ENCODE results near the gene KRT3.

The KRT3 gene

DNA sequence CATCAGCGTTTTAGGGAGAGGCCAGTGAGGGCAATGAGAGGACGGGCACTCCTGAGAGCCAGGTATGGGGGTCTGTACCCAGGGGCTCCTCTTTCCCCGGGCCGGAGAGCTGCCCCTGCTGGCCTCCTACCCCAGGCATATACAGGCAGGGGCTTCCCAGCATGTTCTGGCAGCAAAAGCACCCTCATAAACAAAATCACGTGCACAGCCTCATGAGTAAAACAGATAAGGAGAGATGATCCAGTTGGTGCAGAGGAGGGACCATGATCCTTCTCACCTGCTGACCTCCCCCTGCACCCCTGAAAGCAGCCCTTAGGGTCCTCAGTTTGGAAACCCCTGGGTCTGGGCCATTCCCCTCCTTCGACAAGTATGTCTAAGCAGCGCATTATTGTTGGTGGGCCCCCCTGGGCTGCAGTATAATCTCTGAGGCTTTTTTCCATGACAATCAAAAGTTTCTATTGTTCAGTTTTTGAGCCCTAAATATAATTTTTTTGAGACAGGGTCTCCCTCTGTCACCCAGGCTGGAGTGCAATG is 23.0 kb upstream of the KRT3 start:
- H2AFZ ChIP-seq (ENCODE audit: low read length, unreplicated experiment) = no peak overlapping the region
- peaks cover 7% of the 10 kb centered on the region for H3K4me1 ChIP-seq (ENCODE audit: control insufficient read depth, insufficient read depth, low read length, unreplicated experiment)
- H3K27me3 ChIP-seq (ENCODE audit: insufficient read depth, low read length) = peaks cover 42% of the 10 kb centered on the region
- H3K79me2 ChIP-seq (ENCODE audit: control insufficient read depth, insufficient read depth, low read length, unreplicated experiment) = no peaks in the 10 kb centered on the region
- H3K4me3 ChIP-seq (ENCODE audit: low read depth, low read length) = no peak overlapping the region
- no peak overlapping the region for H3K27ac ChIP-seq (ENCODE audit: low read depth, low read length)
- H3K36me3 ChIP-seq (ENCODE audit: insufficient read depth, low read length) = no peaks in the 10 kb centered on the region

DNA sequence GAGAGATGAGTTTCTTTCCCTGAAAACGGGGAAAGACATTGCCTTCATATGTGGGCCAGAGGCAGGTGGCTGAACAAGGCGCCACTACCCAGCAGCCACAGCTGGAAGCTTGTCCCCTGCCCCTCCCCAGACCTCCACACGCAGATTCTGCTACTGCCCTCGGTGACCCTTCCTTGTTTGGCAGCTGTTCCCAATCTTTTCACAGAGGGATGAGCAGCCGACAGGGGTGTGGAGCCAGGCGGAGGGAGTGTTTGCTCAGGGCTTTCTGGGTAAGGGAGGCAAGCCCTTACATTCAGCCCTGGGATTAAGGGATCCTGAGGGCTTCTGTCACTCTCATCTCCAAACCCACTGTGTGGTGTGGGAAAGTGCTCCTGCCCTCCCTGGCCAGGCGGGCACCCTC is 22.5 kb upstream of the KRT3 start:
- H3K36me3 ChIP-seq (ENCODE audit: insufficient read depth, low read length) = no peaks in the 10 kb centered on the region
- H2AFZ ChIP-seq (ENCODE audit: low read length, unreplicated experiment) = no peak overlapping the region
- no peak overlapping the region for H3K27ac ChIP-seq (ENCODE audit: low read depth, low read length)
- H3K4me3 ChIP-seq (ENCODE audit: low read depth, low read length) = no peak overlapping the region
- peaks cover 47% of the 10 kb centered on the region for H3K27me3 ChIP-seq (ENCODE audit: insufficient read depth, low read length)
- no peaks in the 10 kb centered on the region for H3K79me2 ChIP-seq (ENCODE audit: control insufficient read depth, insufficient read depth, low read length, unreplicated experiment)
- H3K4me1 ChIP-seq (ENCODE audit: control insufficient read depth, insufficient read depth, low read length, unreplicated experiment) = peaks cover 7% of the 10 kb centered on the region

DNA sequence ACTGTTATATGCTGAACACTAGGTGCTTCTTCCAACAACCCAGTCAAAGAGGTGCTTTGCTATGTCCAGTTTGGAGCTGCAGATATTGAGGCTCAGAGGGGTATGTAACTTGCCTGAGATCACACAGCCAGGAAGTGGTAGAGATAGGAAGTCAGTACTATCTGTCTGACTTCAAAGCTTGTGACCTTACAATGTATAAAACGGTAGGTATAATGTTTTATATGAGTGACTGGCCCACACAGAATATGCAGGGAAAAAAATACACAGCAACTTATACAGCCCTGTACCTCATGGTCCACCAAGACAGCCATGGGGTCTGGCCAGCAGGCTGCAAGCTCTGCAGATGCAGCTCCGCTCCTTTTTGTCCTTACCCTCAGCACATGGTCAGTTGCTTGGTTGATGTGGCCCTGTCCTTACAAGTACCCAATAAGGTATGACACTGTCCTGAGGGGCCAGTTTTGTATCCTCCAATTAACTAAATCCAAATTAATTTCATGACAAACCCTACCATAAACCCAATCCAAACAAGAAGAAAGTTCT is 21.9 kb upstream of the KRT3 start:
- Histone ChIP-seq H2AFZ (ENCODE audit: low read length, unreplicated experiment) (no peak overlapping the region), H3K4me3 (ENCODE audit: low read depth, low read length) (no peak overlapping the region), H3K4me1 (ENCODE audit: control insufficient read depth, insufficient read depth, low read length, unreplicated experiment) (peaks cover 7% of the 10 kb centered on the region), H3K36me3 (ENCODE audit: insufficient read depth, low read length) (no peaks in the 10 kb centered on the region), H3K79me2 (ENCODE audit: control insufficient read depth, insufficient read depth, low read length, unreplicated experiment) (no peaks in the 10 kb centered on the region), H3K27me3 (ENCODE audit: insufficient read depth, low read length) (peaks cover 54% of the 10 kb centered on the region), H3K27ac (ENCODE audit: low read depth, low read length) (no peak overlapping the region)

DNA sequence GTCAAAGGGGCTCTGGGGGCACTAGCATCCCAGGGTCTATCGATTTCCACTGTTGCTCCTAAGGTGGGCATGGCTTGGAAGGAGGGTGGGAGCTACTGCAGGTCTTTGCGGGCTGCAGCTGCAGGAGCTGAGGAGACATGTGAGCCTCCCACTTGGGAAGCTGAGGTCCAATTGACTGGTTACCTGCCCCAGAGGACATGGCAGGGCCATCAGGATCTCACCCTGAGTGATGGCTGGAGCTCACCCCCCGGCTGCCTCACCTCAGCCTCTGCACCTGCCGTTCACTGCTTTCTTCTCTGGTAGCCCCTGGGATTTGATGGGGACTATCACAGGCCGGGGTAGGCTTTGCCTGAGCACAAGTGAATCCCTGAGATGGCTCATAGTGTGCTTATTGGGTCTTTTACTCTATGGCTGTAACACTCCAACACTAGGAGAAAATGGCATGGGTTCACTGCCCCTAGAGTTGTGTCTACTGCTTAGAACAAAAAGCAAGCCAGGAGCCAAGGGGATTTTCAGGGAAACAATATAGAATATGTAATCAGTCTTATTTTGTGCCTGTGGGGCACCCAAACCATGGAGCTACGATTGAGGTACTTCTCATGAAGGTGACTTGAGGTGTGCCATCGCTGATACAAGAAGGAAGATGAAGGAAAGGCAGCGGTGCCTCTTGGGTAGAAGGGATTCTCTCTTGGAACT is 21.2 kb upstream of the KRT3 start:
- Histone ChIP-seq H3K79me2 (ENCODE audit: control insufficient read depth, insufficient read depth, low read length, unreplicated experiment) (no peaks in the 10 kb centered on the region), H3K4me1 (ENCODE audit: control insufficient read depth, insufficient read depth, low read length, unreplicated experiment) (peaks cover 3% of the 10 kb centered on the region), H2AFZ (ENCODE audit: low read length, unreplicated experiment) (no peak overlapping the region), H3K27ac (ENCODE audit: low read depth, low read length) (no peak overlapping the region), H3K4me3 (ENCODE audit: low read depth, low read length) (no peak overlapping the region), H3K36me3 (ENCODE audit: insufficient read depth, low read length) (no peaks in the 10 kb centered on the region), H3K27me3 (ENCODE audit: insufficient read depth, low read length) (peaks cover 60% of the 10 kb centered on the region)

DNA sequence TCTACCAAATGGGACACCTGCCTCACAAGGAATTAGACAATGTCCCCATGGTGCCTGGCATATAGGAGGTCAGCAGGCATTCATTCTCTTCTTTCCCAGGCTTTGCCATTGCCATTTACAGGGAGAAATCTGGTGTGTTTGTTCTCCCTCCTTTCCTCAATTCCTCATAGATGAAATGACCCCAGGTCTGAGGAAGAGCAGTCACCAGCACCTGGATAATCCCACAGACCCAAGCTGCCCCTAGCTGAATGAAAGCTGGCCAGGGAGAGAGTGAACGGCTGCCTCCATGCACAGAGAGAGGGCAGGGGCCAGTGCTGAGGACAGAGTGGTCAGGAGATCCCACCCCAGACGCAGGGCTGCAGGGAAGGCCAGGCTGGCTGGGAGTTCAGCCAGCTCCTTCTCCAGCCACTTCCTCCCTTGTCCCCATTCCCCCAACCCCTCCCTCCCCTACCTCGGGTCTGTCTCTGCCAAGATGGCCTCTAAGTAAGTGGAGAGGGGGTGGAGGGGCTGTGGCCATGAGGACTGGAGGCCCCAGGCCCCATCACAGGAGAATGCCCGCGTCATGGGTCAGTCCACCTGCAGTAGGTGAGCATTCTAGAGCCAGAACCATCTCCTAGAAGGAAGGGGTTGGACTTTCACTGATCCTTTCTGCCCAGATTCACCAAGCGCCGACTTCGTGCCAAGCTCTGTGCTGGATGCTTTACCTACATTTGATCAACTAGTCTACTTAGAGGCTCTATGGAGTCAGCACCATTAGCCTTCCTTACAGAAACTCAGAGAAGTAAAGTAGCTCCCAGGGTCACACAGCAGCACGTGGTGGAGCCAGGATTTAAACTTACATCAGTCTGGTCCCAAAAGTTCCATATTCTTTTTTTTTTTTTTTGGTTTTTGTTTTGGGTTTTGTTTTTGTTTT is 20.0 kb upstream of the KRT3 start:
- Histone ChIP-seq H3K27ac (ENCODE audit: low read depth, low read length) (no peak overlapping the region), H3K4me3 (ENCODE audit: low read depth, low read length) (no peak overlapping the region), H2AFZ (ENCODE audit: low read length, unreplicated experiment) (no peak overlapping the region), H3K79me2 (ENCODE audit: control insufficient read depth, insufficient read depth, low read length, unreplicated experiment) (no peaks in the 10 kb centered on the region), H3K4me1 (ENCODE audit: control insufficient read depth, insufficient read depth, low read length, unreplicated experiment) (no peaks in the 10 kb centered on the region), H3K36me3 (ENCODE audit: insufficient read depth, low read length) (no peaks in the 10 kb centered on the region), H3K27me3 (ENCODE audit: insufficient read depth, low read length) (peaks cover 72% of the 10 kb centered on the region)

DNA sequence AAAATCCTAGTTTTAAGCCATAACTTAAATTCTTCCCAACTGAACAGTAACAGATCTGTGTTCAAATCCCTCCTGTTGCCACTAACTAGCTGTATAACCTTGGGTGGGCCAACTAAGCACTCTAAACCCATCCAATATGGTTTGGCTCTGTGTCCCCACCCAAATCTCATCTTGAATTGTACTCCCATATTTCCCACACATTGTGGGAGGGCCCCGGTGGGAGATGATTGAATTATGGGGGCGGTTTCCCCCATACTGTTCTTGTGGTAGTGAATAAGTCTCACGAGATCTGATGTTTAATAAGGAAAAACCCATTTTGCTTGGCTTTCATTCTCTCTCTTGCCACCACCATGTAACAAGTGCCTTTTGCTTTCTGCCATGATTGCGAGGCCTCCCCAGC is 19.2 kb upstream of the KRT3 start:
- H3K27ac ChIP-seq (ENCODE audit: low read depth, low read length) = no peak overlapping the region
- no peaks in the 10 kb centered on the region for H3K79me2 ChIP-seq (ENCODE audit: control insufficient read depth, insufficient read depth, low read length, unreplicated experiment)
- H3K36me3 ChIP-seq (ENCODE audit: insufficient read depth, low read length) = no peaks in the 10 kb centered on the region
- peaks cover 75% of the 10 kb centered on the region for H3K27me3 ChIP-seq (ENCODE audit: insufficient read depth, low read length)
- H3K4me1 ChIP-seq (ENCODE audit: control insufficient read depth, insufficient read depth, low read length, unreplicated experiment) = no peaks in the 10 kb centered on the region
- H2AFZ ChIP-seq (ENCODE audit: low read length, unreplicated experiment) = no peak overlapping the region
- H3K4me3 ChIP-seq (ENCODE audit: low read depth, low read length) = no peak overlapping the region

DNA sequence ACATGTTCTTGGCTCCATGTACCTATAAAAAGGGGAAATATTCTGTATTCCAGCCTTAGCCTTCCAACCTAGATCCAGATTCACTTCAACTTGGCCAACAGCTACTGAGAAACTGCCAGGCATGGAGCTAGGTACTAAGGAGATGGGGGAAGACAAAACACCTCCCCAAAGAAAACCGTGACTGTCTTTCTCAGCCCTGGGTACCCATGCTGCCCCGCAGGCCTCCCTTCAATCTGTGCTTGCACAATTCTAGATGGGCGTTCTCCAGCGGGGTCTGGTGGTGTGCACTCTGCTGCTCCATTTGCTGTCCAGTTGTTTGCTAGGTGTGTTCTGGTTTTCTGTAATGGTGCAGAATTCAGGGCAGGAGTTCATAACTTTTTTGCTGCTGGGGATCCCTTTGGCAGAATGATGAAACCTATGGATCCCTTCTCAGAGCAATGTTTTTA is 18.8 kb upstream of the KRT3 start:
- H3K27ac ChIP-seq (ENCODE audit: low read depth, low read length) = no peak overlapping the region
- H3K27me3 ChIP-seq (ENCODE audit: insufficient read depth, low read length) = peaks cover 76% of the 10 kb centered on the region
- no peak overlapping the region for H2AFZ ChIP-seq (ENCODE audit: low read length, unreplicated experiment)
- no peak overlapping the region for H3K4me3 ChIP-seq (ENCODE audit: low read depth, low read length)
- H3K79me2 ChIP-seq (ENCODE audit: control insufficient read depth, insufficient read depth, low read length, unreplicated experiment) = no peaks in the 10 kb centered on the region
- H3K36me3 ChIP-seq (ENCODE audit: insufficient read depth, low read length) = no peaks in the 10 kb centered on the region
- no peaks in the 10 kb centered on the region for H3K4me1 ChIP-seq (ENCODE audit: control insufficient read depth, insufficient read depth, low read length, unreplicated experiment)

DNA sequence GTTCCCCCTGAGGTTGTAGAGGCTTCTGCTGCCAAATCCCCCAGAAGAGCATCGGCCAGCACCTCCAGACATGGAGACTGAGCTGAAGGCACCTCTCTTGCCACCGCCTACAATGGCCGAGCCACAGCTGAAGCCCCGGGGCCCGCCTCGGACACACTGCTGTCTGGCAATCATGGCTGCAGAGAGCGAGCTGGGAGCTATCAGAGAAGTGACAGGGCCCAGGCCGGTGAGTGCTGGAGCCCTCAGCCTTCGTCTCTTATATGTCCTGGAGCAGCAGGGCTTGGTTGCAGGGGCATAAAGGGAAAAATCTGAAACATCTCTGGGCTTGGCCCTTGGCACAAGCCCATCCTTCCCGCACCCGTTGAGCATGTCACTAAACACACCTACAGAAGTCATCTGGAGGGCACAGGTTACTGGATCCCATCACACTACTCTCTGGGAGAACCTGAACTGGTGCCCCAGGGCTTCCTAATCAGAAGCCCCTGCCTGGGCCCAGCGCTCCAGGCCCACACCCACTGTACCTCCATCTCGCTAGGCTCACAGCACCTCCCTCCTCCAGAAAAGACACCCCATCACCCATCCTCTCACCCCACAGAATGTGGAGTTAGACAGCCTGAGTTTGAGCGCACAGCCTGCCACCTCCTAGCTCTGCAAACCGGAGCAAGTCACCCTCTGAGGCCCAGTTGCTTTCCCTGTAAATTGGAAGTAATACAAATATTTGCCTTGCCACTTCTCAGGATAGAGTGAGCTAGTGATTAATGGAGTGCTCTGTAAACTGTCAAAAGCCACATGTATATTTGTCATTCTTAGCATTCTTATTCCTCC is 18.2 kb upstream of the KRT3 start, which contains the start of gene KRT4:
Gene KRT4 (minus strand): TSS at position 232 of the 825 bp plus-strand sequence. CDS start 58 bp downstream, at position 174.
- H2AFZ ChIP-seq (ENCODE audit: low read length, unreplicated experiment) = no peak within 1 kb of the TSS
- no peak within 1 kb of the TSS for H3K4me3 ChIP-seq (ENCODE audit: low read depth, low read length)
- H3K27me3 ChIP-seq (ENCODE audit: insufficient read depth, low read length) = peaks cover 76% of the 10 kb centered on the region
- no peaks in the 10 kb centered on the region for H3K36me3 ChIP-seq (ENCODE audit: insufficient read depth, low read length)
- H3K27ac ChIP-seq (ENCODE audit: low read depth, low read length) = no peak within 1 kb of the TSS
- H3K79me2 ChIP-seq (ENCODE audit: control insufficient read depth, insufficient read depth, low read length, unreplicated experiment) = no peaks in the 10 kb centered on the region
- H3K4me1 ChIP-seq (ENCODE audit: control insufficient read depth, insufficient read depth, low read length, unreplicated experiment) = no peaks in the 10 kb centered on the region

DNA sequence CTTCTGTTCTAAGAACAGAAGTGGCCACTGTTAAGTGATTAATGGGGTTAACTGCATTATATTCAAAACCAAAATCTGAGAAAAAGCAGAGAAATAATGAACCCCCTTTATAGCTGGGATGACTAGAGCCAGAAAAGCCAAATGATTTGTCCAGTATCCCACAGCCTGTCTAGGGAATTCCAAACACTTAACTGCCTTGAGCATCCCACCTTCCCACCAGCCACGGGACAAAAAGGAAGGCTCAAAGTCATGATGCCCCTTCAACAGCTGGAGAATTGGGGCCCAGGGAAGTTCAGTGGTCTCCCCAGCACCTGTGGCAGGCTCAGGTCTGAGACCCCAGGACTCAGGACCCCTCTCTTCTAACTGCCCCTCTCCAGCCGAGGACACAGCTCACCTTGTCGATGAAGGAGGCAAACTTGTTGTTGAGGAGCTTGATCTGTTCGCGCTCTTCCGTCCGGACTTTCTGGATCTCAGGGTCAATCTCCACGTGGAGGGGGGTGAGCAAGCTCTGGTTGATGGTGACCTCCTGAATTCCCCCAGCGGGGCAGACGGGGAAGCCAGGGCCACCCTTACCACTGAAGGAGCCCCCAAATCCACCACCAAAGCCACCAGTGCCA is 17.4 kb upstream of the KRT3 start:
- H3K27ac ChIP-seq (ENCODE audit: low read depth, low read length) = no peak overlapping the region

DNA sequence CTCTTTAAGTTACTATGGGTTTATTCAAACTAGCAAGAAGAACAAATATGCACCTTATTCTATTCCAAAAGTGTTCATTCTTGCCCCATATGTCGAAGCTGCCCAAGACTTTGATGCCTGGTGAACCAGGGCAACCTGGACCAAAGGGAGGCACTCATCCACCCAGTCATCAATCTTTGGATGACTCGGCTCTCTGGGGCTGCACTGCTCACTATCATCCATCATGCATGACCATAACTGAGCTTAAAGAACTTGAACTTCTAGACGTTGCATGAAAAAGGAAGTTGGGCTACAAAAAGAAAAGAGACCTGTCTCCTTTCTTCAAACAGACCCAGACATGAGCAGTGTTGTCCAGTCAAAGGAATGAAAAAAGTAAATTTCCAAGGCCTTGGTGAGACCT is 16.8 kb upstream of the KRT3 start:
- no peaks in the 10 kb centered on the region for H3K79me2 ChIP-seq (ENCODE audit: control insufficient read depth, insufficient read depth, low read length, unreplicated experiment)
- H3K4me3 ChIP-seq (ENCODE audit: low read depth, low read length) = no peak overlapping the region
- H2AFZ ChIP-seq (ENCODE audit: low read length, unreplicated experiment) = no peak overlapping the region
- no peaks in the 10 kb centered on the region for H3K36me3 ChIP-seq (ENCODE audit: insufficient read depth, low read length)
- H3K27me3 ChIP-seq (ENCODE audit: insufficient read depth, low read length) = peaks cover 76% of the 10 kb centered on the region
- H3K27ac ChIP-seq (ENCODE audit: low read depth, low read length) = no peak overlapping the region
- no peaks in the 10 kb centered on the region for H3K4me1 ChIP-seq (ENCODE audit: control insufficient read depth, insufficient read depth, low read length, unreplicated experiment)

More for the DNA sequence above, 17.4 kb upstream of the KRT3 start:
- no peak overlapping the region for H3K4me3 ChIP-seq (ENCODE audit: low read depth, low read length)
- no peaks in the 10 kb centered on the region for H3K79me2 ChIP-seq (ENCODE audit: control insufficient read depth, insufficient read depth, low read length, unreplicated experiment)
- no peaks in the 10 kb centered on the region for H3K36me3 ChIP-seq (ENCODE audit: insufficient read depth, low read length)
- H3K4me1 ChIP-seq (ENCODE audit: control insufficient read depth, insufficient read depth, low read length, unreplicated experiment) = no peaks in the 10 kb centered on the region
- H2AFZ ChIP-seq (ENCODE audit: low read length, unreplicated experiment) = no peak overlapping the region
- peaks cover 76% of the 10 kb centered on the region for H3K27me3 ChIP-seq (ENCODE audit: insufficient read depth, low read length)
